ENCODE measurements around the gene NEK7.

Gene NEK7

DNA sequence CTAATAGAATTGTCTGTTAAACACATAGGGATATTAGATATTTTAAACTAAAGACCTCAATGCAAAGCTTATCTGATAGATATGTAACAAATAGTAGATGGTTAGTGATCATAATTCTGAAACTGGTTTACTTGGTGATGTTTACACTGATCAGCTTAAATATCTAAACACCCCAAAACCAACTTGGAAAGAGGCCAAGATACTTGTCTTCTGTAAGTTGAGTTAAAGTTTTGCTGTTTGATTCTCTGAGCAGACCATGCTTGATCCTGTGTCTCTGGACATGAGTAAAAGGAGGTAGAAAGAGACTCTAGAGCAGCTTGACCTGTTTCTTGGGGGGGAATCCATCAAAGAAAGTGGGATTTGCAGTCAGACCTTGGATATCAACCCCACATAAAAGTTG is 107.5 kb downstream of the NEK7 start:
- no peak for DNase-seq

DNA sequence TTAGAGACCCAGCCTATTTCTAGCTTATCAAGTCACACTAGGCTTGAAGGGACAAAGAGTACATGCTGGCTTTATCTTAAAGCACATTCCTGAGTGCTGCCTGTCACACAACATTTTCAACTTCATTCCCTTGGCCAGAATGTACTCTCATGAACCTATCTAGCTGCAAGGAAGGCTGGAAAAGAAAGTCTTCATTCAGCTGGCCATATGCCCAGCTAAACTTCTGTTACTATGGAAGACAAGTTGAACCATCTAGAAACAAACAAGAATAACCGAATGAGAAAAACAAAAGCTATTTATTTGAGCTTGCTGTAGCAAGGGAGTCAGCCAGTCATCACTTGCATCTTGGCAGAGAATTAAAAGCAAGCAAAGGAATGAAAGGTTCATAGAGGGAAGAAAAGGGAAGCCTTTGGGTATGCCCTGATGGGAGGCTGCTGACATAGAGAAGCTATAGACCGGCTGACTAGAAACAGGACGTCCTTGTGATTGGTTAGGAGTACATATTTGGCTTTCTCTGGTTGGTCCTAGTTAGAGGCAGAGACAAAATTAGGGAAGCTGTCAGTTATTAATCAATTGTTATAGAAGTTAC is 108.4 kb downstream of the NEK7 start:
- DNase-seq = no peak

DNA sequence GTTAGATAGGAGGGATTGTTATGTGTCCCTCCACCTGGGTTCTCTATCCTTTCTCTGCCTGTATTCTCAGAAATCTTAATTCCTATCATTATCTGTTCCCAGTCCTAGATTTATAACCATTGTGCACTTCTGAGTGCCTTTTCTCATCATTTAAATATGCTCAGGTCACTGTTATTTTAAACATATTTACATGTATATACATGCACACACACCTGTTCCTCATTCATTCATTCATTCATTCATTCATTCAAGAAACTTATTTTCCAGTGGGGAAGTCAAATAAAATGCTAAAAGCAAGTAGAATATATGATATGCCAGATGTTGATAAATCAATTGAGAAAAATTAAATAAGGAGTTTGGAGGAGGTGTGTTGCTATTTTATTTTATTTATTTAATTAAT is 110.3 kb downstream of the NEK7 start:
- DNase-seq = no peak

DNA sequence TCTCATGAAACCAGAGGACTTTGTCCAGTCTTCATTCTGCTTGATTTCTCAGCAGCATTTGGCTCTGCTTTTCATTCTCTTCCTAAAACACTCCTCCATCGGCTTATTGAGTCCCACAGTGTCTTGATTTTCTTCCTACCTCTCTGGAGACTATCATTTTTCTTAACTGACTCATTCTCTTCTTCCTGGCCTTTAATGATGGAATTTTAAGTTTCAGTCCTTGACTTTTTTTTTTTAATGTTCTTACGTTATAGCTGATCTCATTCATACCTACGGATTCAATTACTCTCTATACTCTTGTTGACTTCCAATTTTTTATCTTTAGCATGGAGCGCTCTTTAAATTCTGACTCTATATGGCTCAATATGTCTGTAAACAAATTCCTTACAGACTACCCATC is 111.1 kb downstream of the NEK7 start:
- no peak for DNase-seq

DNA sequence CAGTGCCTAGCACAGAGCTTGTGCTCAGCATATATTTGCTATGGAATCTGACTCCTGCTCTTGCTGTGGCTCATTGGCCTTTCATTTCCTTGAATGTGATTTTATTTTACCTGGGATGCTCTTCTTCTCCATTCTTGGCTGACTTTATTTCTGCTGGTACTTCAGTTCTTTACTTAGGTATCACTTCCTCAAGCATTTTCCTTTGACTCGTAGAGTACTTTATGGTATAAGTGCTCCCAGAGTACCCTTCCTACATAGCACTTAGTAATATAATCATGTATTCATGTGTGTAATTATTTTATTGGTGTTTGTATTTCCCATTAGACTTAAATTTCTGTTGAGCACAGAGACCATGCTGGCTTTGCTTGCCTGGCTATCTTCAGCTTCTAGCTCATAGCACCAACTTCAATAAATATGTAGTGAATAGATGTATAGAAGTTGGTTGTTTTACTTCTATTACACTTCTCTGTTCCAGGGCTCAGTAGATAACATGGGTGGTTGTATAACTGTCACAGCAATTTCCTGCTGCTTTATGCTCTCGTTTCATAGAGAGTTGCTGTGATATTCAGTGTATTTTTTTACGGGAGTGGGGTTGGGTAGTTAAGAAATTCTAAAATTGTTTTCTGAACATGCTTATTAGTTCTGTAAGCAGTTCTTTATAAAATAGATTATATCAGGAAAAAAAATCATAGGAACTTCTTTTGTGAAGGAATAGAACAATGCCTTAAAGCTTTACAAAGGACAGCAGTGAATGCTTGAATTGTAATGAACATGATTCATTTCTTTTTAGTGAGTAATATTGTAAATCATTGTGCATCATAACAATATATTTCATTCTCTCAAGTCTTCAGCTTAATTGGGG is 112.2 kb downstream of the NEK7 start:
- DNase-seq = no peak

DNA sequence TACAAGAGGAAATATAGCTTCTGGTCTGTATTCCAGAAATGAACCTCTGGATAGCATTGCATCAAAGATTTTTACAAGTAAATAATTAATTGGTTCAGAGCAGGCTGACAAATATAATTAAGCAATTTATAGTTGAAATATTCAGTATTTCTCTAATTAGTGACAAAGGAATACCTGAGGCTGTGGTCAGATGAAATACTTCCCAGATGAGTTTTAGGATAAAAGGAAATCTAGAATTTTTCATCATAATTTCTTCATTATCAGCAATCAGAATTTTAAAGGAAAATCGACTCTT is 112.8 kb downstream of the NEK7 start:
- no peak for DNase-seq

DNA sequence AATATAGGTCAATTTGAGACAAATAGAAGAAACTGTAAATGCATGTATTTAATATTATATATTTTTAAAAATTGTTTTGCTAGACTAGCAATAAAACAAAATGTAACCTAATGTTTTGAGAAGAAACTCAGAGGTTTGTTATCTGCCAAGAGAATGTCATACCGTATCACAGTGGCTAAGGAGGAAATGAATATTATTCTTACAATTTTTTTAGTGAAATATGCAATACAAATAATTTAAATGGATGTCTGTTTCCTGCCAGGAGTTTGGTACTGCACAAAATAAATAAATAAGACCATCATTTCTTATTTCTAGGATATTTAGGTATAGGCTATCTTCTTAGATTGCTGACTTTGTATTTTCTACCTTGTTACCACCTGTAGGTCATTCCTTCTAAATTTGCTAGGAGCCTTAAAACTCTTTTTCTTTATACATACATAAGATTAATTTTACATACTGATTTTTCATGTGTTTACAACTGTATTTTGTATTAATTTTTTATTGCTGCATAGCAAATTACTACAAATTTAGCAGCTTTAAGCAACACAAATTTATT is 113.6 kb downstream of the NEK7 start:
- DNase-seq = no peak

DNA sequence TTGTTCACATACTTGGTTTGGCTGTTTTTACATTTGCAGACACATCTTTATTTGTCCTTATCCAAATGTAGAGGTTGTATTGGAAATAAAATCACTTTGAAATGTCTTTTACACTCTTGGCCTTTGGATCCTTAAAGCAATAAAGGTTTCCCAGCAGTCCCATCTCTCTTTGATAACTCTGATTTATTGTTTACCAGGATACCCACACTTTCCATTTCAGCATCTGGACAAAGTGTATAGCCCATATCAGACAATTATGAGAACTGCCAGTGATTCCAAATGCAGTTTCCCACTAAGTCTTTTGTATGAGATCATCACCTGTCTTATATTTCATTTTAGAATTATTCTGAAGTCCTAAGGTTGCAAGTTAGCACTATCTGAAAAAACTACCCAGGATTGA is 114.7 kb downstream of the NEK7 start:
- no peak for DNase-seq

DNA sequence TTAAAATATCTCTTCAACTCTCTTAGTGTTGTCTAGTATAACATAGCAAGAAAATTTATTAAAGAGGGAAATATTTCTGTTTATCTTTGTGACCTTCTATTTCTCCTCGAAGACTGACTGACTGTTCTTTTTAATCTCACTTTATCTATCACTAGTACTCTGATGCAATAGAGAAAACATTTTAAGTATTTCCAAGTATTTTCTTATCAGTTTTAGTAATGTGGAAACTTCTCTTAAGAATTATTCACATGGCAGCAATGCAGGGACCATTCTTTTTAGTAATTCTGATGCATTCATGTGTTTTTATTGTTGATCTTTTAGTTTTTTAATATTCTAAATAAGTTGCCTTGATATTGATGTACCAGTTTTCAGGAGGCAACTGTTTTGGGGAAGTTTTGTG is 115.7 kb downstream of the NEK7 start:
- no peak for DNase-seq

- DNase-seq = no peak
Measured at GRCh38 chr1:198273748-198274295, 117.0 kb downstream of the NEK7 start.

DNA sequence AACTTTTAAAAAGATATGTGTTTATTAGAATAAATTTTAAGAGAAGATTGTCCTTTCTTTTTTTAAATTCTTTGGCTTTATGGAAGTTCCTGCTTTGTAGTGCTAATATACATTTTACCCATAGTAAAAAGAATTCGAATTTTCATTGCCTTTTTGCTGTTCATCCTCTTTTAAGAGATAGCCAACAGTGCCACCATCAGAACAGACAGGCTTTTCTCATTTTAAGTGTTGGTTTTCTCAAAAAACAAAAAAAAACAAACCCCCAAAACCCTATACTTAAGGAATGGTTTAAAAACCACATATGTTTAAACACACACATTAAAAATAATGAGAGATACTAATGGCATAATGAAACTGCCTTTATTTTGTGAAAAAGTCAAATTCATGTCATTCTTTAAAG is 118.8 kb downstream of the NEK7 start:
- DNase-seq = no peak

DNA sequence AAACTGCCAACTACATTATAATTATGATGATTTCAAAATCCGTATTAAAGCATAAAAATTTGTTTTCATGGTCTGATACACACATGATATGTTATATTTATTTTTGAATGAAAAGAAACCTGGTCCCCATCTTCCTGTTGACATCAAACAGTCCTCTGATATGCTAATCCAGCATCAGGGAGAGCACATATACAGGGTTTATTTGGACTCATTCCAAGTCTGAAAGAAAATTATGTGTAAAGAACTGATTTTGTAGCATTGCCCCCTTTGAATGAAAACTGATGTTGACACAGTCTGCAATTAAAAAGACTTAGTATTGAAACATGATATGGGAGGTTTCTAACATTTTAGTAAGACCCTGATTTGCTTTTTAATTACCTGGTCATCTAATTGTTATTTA is 119.4 kb downstream of the NEK7 start:
- DNase-seq = no peak

GRCh38 chr1:198278943-198279342 is 122.1 kb downstream of the NEK7 start:
- DNase-seq = no peak

- no peak for DNase-seq
Measured at GRCh38 chr1:198280080-198280479, 123.3 kb downstream of the NEK7 start.

GRCh38 chr1:198281911-198282310 is 125.1 kb downstream of the NEK7 start:
- no peak for DNase-seq

DNA sequence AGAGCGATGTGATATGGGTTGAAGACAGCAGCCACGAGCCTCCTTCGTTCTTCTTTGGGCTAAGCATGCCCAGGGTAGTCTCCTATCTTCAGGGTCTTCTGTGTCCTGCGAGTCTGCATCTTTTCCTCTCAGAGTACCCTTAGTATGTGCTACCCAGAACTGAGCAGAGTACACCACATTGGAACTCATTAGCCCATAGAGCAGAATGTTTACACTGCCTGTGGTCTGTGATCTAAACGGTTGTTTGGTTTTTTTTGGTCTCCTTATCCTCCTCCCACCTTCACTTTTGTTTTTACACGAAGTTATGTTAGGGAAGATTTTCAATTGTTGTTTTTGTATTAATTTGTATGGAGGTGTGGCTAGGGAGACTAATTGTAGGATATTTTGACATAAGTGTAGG is 126.4 kb downstream of the NEK7 start:
- DNase-seq = no peak

GRCh38 chr1:198287916-198288315 is 131.1 kb downstream of the NEK7 start:
- DNase-seq = no peak

GRCh38 chr1:198290089-198290683 is 133.4 kb downstream of the NEK7 start:
- no peak for DNase-seq

GRCh38 chr1:198291036-198291435 is 134.2 kb downstream of the NEK7 start:
- DNase-seq = no peak

GRCh38 chr1:198291924-198292323 is 135.1 kb downstream of the NEK7 start:
- DNase-seq = no peak

DNA sequence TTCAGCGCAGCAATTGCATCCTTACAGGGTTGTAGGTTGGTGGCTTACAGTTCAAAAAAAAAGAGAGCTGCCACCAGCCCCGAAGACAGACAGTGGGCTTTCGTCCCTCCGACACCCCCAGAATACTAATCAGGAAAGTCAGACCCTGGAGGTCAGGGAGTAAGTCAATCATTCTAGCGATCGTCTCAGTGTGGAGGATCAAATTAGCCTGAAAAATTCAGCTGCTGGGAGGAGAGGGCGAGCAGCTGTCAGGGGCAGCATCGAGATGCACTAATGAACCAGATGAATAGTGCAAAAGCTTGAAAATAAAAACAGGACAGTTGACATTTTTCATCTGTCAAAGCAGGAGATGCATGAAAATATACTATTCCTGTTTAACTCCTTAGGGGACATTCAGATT is 138.4 kb downstream of the NEK7 start:
- no peak for DNase-seq

GRCh38 chr1:198295971-198296370 is 139.2 kb downstream of the NEK7 start:
- no peak for DNase-seq

DNA sequence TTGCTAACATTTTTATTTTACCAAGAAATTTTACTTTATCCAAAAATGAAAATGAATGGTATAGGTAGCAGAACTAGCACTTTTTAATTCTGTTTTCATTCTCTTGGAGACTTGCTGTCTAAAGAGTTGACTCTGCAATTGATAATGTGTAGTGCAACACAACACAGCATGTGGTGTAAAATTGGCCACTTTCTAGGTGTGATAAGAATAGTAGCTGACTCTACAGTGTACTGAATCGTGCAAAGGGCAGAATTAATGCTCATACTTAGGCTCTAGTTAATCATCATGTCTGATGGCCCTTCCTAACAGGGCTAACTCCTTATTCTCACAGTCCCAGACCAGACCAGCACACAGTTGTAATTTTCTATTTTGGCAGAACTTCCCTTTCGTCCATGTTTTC is 140.5 kb downstream of the NEK7 start:
- DNase-seq = no peak

DNA sequence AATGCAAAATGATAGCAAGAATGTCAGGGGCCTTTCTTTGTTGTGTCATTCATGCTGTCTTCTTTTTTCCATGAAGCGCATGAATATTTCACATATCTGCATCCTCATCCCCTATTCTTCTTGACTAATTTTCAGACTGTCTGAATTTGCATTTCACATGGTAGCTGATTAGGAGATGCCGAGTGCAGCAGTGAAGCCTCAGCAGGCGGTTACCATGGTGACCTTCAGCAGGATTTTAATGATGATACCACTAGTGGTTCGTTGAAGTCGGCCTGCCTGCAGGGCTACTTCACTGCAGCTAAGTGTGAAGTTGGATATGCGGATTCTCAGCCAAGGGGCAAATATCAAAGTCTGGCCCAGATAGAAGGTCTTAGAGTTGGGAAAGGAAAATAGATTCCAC is 141.8 kb downstream of the NEK7 start:
- no peak for DNase-seq

All from NCI-H510A (cell line).